Mesothelial cell of epicardium (in vitro differentiated cells): ENCODE measurements around the gene TULP4. TPM values are rescaled to one million over a fixed set of nuclear protein-coding genes. Genes with fewer than 3 reads are reported as not detected.

Experiments used
- DNase-seq, 2 experiments: peaks; one replicate each; pipeline ENCODE4 v3.0.0; 2021; ENCODE audit warnings: low spot score in 2 of 2; ENCODE audit not compliant: unreplicated experiment in 2 of 2
- H3K27ac Mint-ChIP-seq: 2 replicates; pipeline ENCODE4 v1.8.0; 2021; ENCODE audit warnings: mixed read lengths
- H3K27me3 Mint-ChIP-seq: 2 replicates; pipeline ENCODE4 v1.8.0; 2021; ENCODE audit warnings: low read depth, mixed read lengths
- H3K36me3 Mint-ChIP-seq: 2 replicates; pipeline ENCODE4 v1.8.0; 2021; ENCODE audit warnings: mixed read lengths
- H3K4me1 Mint-ChIP-seq: 2 replicates; pipeline ENCODE4 v1.8.0; 2021; ENCODE audit warnings: mixed read lengths
- H3K4me3 Mint-ChIP-seq: 2 replicates; pipeline ENCODE4 v1.8.0; 2021; ENCODE audit warnings: mild to moderate bottlenecking, moderate library complexity, mixed read lengths
- H3K9me3 Mint-ChIP-seq: 2 replicates; pipeline ENCODE4 v1.8.0; 2021; ENCODE audit warnings: mixed read lengths
- CTCF ChIP-seq: fragments of 200-600 bp; sonication (generic); IDR thresholded peaks from one replicate; pipeline ENCODE4 v1.5.0; 2021; ENCODE audit warnings: antibody characterized with exemption; ENCODE audit not compliant: unreplicated experiment
- total RNA-seq: library from RNA; stranded (reverse); gene quantifications from 3 replicates; pipeline ENCODE4 v1.2.1, GENCODE V29; 2021

The TULP4 gene
- total RNA-seq, 1 donor from 2014 or later = 135 TPM

- peaks cover 5% of the 10 kb centered on the region for H3K36me3 Mint-ChIP-seq
- DNase-seq = no peak
- H3K9me3 Mint-ChIP-seq = no peaks in the 10 kb centered on the region
- no peak overlapping the region for H3K27ac Mint-ChIP-seq
- no peak overlapping the region for H3K4me3 Mint-ChIP-seq
- peaks cover 8% of the 10 kb centered on the region for H3K4me1 Mint-ChIP-seq
- H3K27me3 Mint-ChIP-seq = peaks cover 6% of the 10 kb centered on the region
- TF ChIP-seq CTCF = no peak
Measured at GRCh38 chr6:158514176-158514575, 201.9 kb downstream of the TULP4 start.

- H3K27ac Mint-ChIP-seq = no peak overlapping the region
- no peak overlapping the region for H3K4me3 Mint-ChIP-seq
- H3K9me3 Mint-ChIP-seq = no peaks in the 10 kb centered on the region
- peaks cover 5% of the 10 kb centered on the region for H3K36me3 Mint-ChIP-seq
- peaks cover 11% of the 10 kb centered on the region for H3K27me3 Mint-ChIP-seq
- TF ChIP-seq CTCF = no peak
- no peak for DNase-seq
- peaks cover 8% of the 10 kb centered on the region for H3K4me1 Mint-ChIP-seq
Measured at GRCh38 chr6:158514991-158515390, 202.7 kb downstream of the TULP4 start.

- H3K36me3 Mint-ChIP-seq = peaks cover 3% of the 10 kb centered on the region
- no peak for TF ChIP-seq CTCF
- no peak for DNase-seq
- no peak overlapping the region for H3K4me3 Mint-ChIP-seq
- peaks cover 8% of the 10 kb centered on the region for H3K4me1 Mint-ChIP-seq
- no peak overlapping the region for H3K27ac Mint-ChIP-seq
- H3K27me3 Mint-ChIP-seq = peaks cover 11% of the 10 kb centered on the region
- no peaks in the 10 kb centered on the region for H3K9me3 Mint-ChIP-seq
Measured at GRCh38 chr6:158516098-158516497, 203.8 kb downstream of the TULP4 start.

- no peaks in the 10 kb centered on the region for H3K9me3 Mint-ChIP-seq
- TF ChIP-seq CTCF = no peak
- H3K27ac Mint-ChIP-seq = no peak overlapping the region
- no peak overlapping the region for H3K4me3 Mint-ChIP-seq
- peaks cover 8% of the 10 kb centered on the region for H3K4me1 Mint-ChIP-seq
- no peak for DNase-seq
- no peaks in the 10 kb centered on the region for H3K36me3 Mint-ChIP-seq
- H3K27me3 Mint-ChIP-seq = peaks cover 11% of the 10 kb centered on the region
Measured at GRCh38 chr6:158517038-158517437, 204.8 kb downstream of the TULP4 start.

- Mint-ChIP-seq H3K4me1 (peaks cover 8% of the 10 kb centered on the region), H3K4me3 (no peak overlapping the region), H3K36me3 (no peaks in the 10 kb centered on the region), H3K27ac (no peak overlapping the region), H3K27me3 (peaks cover 11% of the 10 kb centered on the region), H3K9me3 (no peaks in the 10 kb centered on the region)
- no peak for DNase-seq
- no peak for TF ChIP-seq CTCF
Measured at GRCh38 chr6:158517581-158517980, 205.3 kb downstream of the TULP4 start.
